ENCODE measurements around the gene NUP107. TPM values are rescaled to one million over a fixed set of nuclear protein-coding genes. Genes with fewer than 3 reads are reported as not detected.

The NUP107 gene
- total RNA-seq, 1 experiment from 2014 or later, result 82.3 TPM

DNA sequence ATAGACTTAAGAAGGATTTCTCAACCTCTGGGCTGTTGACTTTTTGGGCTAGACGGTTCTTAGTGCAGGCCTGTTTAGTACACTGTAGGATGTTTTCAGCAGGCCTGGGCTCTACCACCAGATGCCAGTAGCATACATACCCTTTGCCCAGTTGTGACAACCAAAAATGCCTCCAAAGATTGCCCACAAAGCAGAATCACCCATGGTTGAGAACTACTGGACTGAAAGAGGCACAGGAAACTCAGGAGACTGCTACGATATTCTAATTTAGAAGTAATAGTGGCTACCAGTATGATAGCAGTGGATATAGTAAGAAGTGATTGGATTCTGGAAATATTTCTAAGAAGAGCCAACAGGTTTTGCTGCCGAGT is 74.6 kb downstream of the NUP107 start:
- no peaks in the 10 kb centered on the region for H3K27me3 ChIP-seq (ENCODE audit: control insufficient read depth, insufficient read depth, low read length)
- ChIA-PET POLR2A (no interaction called here), CTCF (no interaction called here)
- intact Hi-C loops (cut with micrococcal nuclease; ENCODE audit: unreplicated experiment) (no loop called here), in situ Hi-C loops (cut with HindIII; ENCODE audit: low pct_unique_long_range_greater_than_20kb, low sequenced_read_pairs) (no loop called here)
- BruUV-seq (replicated peaks), result no TSS peak
- H3K4me1 ChIP-seq (ENCODE audit: control insufficient read depth, insufficient read depth, low read length), result no peaks in the 10 kb centered on the region
- no peak overlapping the region for H3K27ac ChIP-seq (ENCODE audit: low read length)
- H3K4me3 ChIP-seq (ENCODE audit: low read depth in 2 of 2, low read length in 2 of 2), result no peak overlapping the region
- no peaks in the 10 kb centered on the region for H3K9me3 ChIP-seq (ENCODE audit: control insufficient read depth, insufficient read depth, low read depth, low read length)
- TF ChIP-seq SIN3A (IDR thresholded peaks at IDR 0.05; ENCODE audit: borderline replicate concordance, insufficient read depth, low read depth, low read length), result no peak
- TF ChIP-seq, protein P1, sequence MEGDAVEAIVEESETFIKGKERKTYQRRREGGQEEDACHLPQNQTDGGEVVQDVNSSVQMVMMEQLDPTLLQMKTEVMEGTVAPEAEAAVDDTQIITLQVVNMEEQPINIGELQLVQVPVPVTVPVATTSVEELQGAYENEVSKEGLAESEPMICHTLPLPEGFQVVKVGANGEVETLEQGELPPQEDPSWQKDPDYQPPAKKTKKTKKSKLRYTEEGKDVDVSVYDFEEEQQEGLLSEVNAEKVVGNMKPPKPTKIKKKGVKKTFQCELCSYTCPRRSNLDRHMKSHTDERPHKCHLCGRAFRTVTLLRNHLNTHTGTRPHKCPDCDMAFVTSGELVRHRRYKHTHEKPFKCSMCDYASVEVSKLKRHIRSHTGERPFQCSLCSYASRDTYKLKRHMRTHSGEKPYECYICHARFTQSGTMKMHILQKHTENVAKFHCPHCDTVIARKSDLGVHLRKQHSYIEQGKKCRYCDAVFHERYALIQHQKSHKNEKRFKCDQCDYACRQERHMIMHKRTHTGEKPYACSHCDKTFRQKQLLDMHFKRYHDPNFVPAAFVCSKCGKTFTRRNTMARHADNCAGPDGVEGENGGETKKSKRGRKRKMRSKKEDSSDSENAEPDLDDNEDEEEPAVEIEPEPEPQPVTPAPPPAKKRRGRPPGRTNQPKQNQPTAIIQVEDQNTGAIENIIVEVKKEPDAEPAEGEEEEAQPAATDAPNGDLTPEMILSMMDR (IDR thresholded peaks at IDR 0.05), result no peak
- no peak for TF ChIP-seq POLR2AphosphoS5 (IDR thresholded peaks at IDR 0.05; ENCODE audit: low read depth, low read length)
- TF ChIP-seq, protein P2, sequence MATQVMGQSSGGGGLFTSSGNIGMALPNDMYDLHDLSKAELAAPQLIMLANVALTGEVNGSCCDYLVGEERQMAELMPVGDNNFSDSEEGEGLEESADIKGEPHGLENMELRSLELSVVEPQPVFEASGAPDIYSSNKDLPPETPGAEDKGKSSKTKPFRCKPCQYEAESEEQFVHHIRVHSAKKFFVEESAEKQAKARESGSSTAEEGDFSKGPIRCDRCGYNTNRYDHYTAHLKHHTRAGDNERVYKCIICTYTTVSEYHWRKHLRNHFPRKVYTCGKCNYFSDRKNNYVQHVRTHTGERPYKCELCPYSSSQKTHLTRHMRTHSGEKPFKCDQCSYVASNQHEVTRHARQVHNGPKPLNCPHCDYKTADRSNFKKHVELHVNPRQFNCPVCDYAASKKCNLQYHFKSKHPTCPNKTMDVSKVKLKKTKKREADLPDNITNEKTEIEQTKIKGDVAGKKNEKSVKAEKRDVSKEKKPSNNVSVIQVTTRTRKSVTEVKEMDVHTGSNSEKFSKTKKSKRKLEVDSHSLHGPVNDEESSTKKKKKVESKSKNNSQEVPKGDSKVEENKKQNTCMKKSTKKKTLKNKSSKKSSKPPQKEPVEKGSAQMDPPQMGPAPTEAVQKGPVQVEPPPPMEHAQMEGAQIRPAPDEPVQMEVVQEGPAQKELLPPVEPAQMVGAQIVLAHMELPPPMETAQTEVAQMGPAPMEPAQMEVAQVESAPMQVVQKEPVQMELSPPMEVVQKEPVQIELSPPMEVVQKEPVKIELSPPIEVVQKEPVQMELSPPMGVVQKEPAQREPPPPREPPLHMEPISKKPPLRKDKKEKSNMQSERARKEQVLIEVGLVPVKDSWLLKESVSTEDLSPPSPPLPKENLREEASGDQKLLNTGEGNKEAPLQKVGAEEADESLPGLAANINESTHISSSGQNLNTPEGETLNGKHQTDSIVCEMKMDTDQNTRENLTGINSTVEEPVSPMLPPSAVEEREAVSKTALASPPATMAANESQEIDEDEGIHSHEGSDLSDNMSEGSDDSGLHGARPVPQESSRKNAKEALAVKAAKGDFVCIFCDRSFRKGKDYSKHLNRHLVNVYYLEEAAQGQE (IDR thresholded peaks at IDR 0.05; ENCODE audit: insufficient read depth in 1 of 2, low read depth in 2 of 2, low read length in 1 of 2), result no peak
- TF ChIP-seq TCF7L2 (IDR thresholded peaks at IDR 0.05; ENCODE audit: low read depth, low read length), result no peak
- no peak for ATAC-seq
- H3K36me3 ChIP-seq (ENCODE audit: control insufficient read depth, insufficient read depth, low read length), result 0 out of 2 replicates have a peak, but pooled peaks cover 2% of the 10 kb centered on the region
- DNase-seq (ENCODE audit: low read depth, low spot score), result no peak

DNA sequence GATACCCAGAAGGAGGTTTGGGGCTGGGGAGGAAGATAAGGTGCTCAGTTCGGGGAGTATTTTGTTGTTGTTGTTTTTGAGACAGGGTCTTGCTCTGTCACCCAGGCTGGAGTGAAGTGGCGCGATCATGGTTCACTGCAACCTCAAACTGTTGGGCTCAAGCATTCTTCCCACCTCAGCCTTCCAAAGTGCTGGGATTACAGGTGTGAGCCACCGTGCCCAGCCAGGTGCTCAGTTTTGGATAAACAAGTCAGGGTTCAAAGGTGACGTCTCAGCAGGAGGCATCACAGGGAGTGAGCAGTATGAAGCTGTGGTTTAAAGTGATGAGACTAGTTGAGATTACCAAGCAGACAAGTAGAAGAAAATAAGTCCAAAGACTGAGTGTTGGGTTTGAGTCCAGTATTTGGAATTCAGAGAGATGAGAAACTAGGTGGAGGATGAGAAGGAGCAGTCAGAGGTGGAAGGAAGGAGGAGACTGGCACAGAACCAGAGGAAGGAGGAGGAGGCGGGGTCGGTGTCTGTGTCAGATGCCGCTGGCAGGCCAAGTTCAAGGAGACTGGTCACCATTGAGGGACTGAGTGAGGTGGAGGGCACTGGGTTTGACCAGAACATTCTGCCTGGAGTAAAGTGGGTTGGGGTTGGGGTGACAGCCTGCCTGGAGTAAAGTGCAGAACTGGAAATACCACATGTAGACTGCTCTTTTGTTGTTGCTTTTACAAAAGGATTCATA is 75.3 kb downstream of the NUP107 start:
- in situ Hi-C loops (cut with HindIII; ENCODE audit: low pct_unique_long_range_greater_than_20kb, low sequenced_read_pairs) (no loop called here), intact Hi-C loops (cut with micrococcal nuclease; ENCODE audit: unreplicated experiment) (no loop called here)
- CTCF ChIA-PET, result no interaction called here
- Histone ChIP-seq H3K27me3 (ENCODE audit: control insufficient read depth, insufficient read depth, low read length) (no peaks in the 10 kb centered on the region), H3K27ac (ENCODE audit: low read length) (no peak overlapping the region), H3K4me3 (ENCODE audit: low read depth in 2 of 2, low read length in 2 of 2) (no peak overlapping the region), H3K36me3 (ENCODE audit: control insufficient read depth, insufficient read depth, low read length) (0 out of 2 replicates have a peak, but pooled peaks cover 2% of the 10 kb centered on the region), H3K4me1 (ENCODE audit: control insufficient read depth, insufficient read depth, low read length) (no peaks in the 10 kb centered on the region), H3K9me3 (ENCODE audit: control insufficient read depth, insufficient read depth, low read depth, low read length) (no peaks in the 10 kb centered on the region)
- ATAC-seq, result no peak
- no TSS peak for BruUV-seq (replicated peaks)
- POLR2A ChIA-PET, result no interaction called here
- no peak for DNase-seq (ENCODE audit: low read depth, low spot score)
- TF ChIP-seq POLR2AphosphoS5 (IDR thresholded peaks at IDR 0.05; ENCODE audit: low read depth, low read length) (no peak), SIN3A (IDR thresholded peaks at IDR 0.05; ENCODE audit: borderline replicate concordance, insufficient read depth, low read depth, low read length) (no peak), TCF7L2 (IDR thresholded peaks at IDR 0.05; ENCODE audit: low read depth, low read length) (no peak)
- TF ChIP-seq, protein P2 (IDR thresholded peaks at IDR 0.05; ENCODE audit: insufficient read depth in 1 of 2, low read depth in 2 of 2, low read length in 1 of 2), result no peak
- TF ChIP-seq, protein P1 (IDR thresholded peaks at IDR 0.05), result no peak
